ENCODE measurements around the gene PTGER1. TPM values are rescaled to one million over a fixed set of nuclear protein-coding genes. Genes with fewer than 3 reads are reported as not detected.

The PTGER1 gene
- total and polyA plus RNA-seq, 2 donors (not counting 1 experiment from before 2014, with no cell fraction given): 0.27 TPM; not detected in 1

GRCh38 chr19:14430712-14431111 lies 44.4 kb downstream of the PTGER1 start:
- ATAC-seq (ENCODE audit: low read depth) (no peak), DNase-seq (no peak)
- Histone ChIP-seq H3K9me3 (ENCODE audit: control extremely low read depth in 1 of 3, control insufficient read depth in 2 of 3, insufficient read depth in 1 of 3, low read length in 2 of 3) (peaks cover 0 to 3% (median 0%) of the 10 kb centered on the region in 3 donors), H3K4me2 (replicated peaks; ENCODE audit: low read depth, low read length, poor library complexity, severe bottlenecking) (no peak overlapping the region), H2AFZ (ENCODE audit: insufficient read depth, low read depth, low read length, poor library complexity, severe bottlenecking) (no peak overlapping the region), H3K9ac (ENCODE audit: low read length) (no peak overlapping the region), H3K27ac (ENCODE audit: low read length in 2 of 2) (no peak overlapping the region), H3K27me3 (replicated peaks in 1 of 4; ENCODE audit: control extremely low read depth in 1 of 4, control insufficient read depth in 3 of 4, insufficient read depth in 4 of 4, low read length in 3 of 4) (peaks cover 0 to 3% (median 0%) of the 10 kb centered on the region in 4 experiments), H3K79me2 (ENCODE audit: control insufficient read depth, insufficient read depth, low read length) (peaks cover 27% of the 10 kb centered on the region), H3K4me1 (ENCODE audit: control insufficient read depth in 2 of 2, insufficient read depth in 2 of 2, low read length in 2 of 2) (peaks cover 20 to 28% of the 10 kb centered on the region in 2 donors), H4K20me1 (ENCODE audit: control insufficient read depth, insufficient read depth, low read length, poor library complexity, severe bottlenecking) (peaks cover 15% of the 10 kb centered on the region), H3K4me3 (ENCODE audit: control extremely low read depth in 1 of 5, extremely low read depth in 1 of 5, insufficient read depth in 1 of 5, low read depth in 2 of 5, low read length in 4 of 5) (no peak overlapping the region), H3K36me3 (replicated peaks in 1 of 2; ENCODE audit: control extremely low read depth in 1 of 2, control insufficient read depth in 1 of 2, extremely low read depth in 1 of 2, insufficient read depth in 2 of 2, low read length in 1 of 2) (no peaks in the 10 kb centered on the region)
- Mint-ChIP-seq H3K27ac (peak overlapping the region; percentile 67), H3K4me1 (peaks cover 30% of the 10 kb centered on the region), H3K4me3 (peak overlapping the region; percentile 29), H3K27me3 (no peaks in the 10 kb centered on the region), H3K9me3 (ENCODE audit: insufficient read depth) (no peaks in the 10 kb centered on the region)
- CTCF ChIA-PET: interaction anchor here (0.6 to 2.2 kb wide), 4 partner anchors 41 to 103 kb away, joined by 3 to 12 read pairs (median 3); no protein-coding TSS in a partner anchor
- WGBS (ENCODE audit: insufficient coverage): 52% methylated on average over 2 of the region's 3 CpGs
- no peak for TF ChIP-seq CTCF (IDR thresholded peaks at IDR 0.05)
- TF ChIP-seq EZH2 (IDR thresholded peaks at IDR 0.05; ENCODE audit: borderline replicate concordance, insufficient read depth, low read depth, low read length, poor library complexity, severe bottlenecking): no peak
- intact Hi-C loops (cut with micrococcal nuclease): no loop called here
- POLR2A ChIA-PET: interaction anchor here (0.7 kb wide), 2 partner anchors 11 to 67 kb away, joined by 3 to 5 read pairs; no protein-coding TSS in a partner anchor

- H3K9me3 ChIP-seq (ENCODE audit: control extremely low read depth in 1 of 3, control insufficient read depth in 2 of 3, insufficient read depth in 1 of 3, low read length in 2 of 3): peaks cover 0 to 3% (median 0%) of the 10 kb centered on the region in 3 donors
- no peaks in the 10 kb centered on the region for H3K9me3 Mint-ChIP-seq (ENCODE audit: insufficient read depth)
- H3K4me3 Mint-ChIP-seq: no peak overlapping the region
- H3K9ac ChIP-seq (ENCODE audit: low read length): no peak overlapping the region
- no peak overlapping the region for H2AFZ ChIP-seq (ENCODE audit: insufficient read depth, low read depth, low read length, poor library complexity, severe bottlenecking)
- ATAC-seq (ENCODE audit: low read depth) (no peak), DNase-seq (no peak)
- intact Hi-C loops (cut with micrococcal nuclease): no loop called here
- no peak overlapping the region for H3K4me2 ChIP-seq (replicated peaks; ENCODE audit: low read depth, low read length, poor library complexity, severe bottlenecking)
- peaks cover 0 to 3% (median 0%) of the 10 kb centered on the region in 4 experiments for H3K27me3 ChIP-seq (replicated peaks in 1 of 4; ENCODE audit: control extremely low read depth in 1 of 4, control insufficient read depth in 3 of 4, insufficient read depth in 4 of 4, low read length in 3 of 4)
- 100% methylated on average over 1 of the region's 4 CpGs for WGBS (ENCODE audit: insufficient coverage)
- no peak for TF ChIP-seq CTCF (IDR thresholded peaks at IDR 0.05)
- no peak for TF ChIP-seq EZH2 (IDR thresholded peaks at IDR 0.05; ENCODE audit: borderline replicate concordance, insufficient read depth, low read depth, low read length, poor library complexity, severe bottlenecking)
- ChIA-PET CTCF (interaction anchor here (1.0 to 2.1 kb wide), 4 partner anchors 22 to 80 kb away, joined by 3 to 10 read pairs (median 4); no protein-coding TSS in a partner anchor), POLR2A (no interaction called here)
- H3K79me2 ChIP-seq (ENCODE audit: control insufficient read depth, insufficient read depth, low read length): peaks cover 9% of the 10 kb centered on the region
- no peaks in the 10 kb centered on the region for H3K27me3 Mint-ChIP-seq
- H3K27ac ChIP-seq (ENCODE audit: low read length in 2 of 2): no peak overlapping the region
- no peak overlapping the region for H3K4me3 ChIP-seq (ENCODE audit: control extremely low read depth in 1 of 5, extremely low read depth in 1 of 5, insufficient read depth in 1 of 5, low read depth in 2 of 5, low read length in 4 of 5)
- no peak overlapping the region for H3K27ac Mint-ChIP-seq
- H3K36me3 ChIP-seq (replicated peaks in 1 of 2; ENCODE audit: control extremely low read depth in 1 of 2, control insufficient read depth in 1 of 2, extremely low read depth in 1 of 2, insufficient read depth in 2 of 2, low read length in 1 of 2): no peaks in the 10 kb centered on the region
- no peaks in the 10 kb centered on the region for H4K20me1 ChIP-seq (ENCODE audit: control insufficient read depth, insufficient read depth, low read length, poor library complexity, severe bottlenecking)
- H3K4me1 ChIP-seq (ENCODE audit: control insufficient read depth in 2 of 2, insufficient read depth in 2 of 2, low read length in 2 of 2): peaks cover 10 to 19% of the 10 kb centered on the region in 2 donors
- H3K4me1 Mint-ChIP-seq: peaks cover 17% of the 10 kb centered on the region
Measured at GRCh38 chr19:14428882-14429416, 46.2 kb downstream of the PTGER1 start.
